GM12801 (cell line): ENCODE data around the gene AGT.

Experiments
- TF ChIP-seq, protein P1 (sequence below): IDR thresholded peaks from one replicate; pipeline ENCODE4 v1.5.1; 2011; ENCODE audit warnings: control low read depth; ENCODE audit not compliant: insufficient read length; ENCODE audit errors: extremely low read depth

The AGT gene

DNA sequence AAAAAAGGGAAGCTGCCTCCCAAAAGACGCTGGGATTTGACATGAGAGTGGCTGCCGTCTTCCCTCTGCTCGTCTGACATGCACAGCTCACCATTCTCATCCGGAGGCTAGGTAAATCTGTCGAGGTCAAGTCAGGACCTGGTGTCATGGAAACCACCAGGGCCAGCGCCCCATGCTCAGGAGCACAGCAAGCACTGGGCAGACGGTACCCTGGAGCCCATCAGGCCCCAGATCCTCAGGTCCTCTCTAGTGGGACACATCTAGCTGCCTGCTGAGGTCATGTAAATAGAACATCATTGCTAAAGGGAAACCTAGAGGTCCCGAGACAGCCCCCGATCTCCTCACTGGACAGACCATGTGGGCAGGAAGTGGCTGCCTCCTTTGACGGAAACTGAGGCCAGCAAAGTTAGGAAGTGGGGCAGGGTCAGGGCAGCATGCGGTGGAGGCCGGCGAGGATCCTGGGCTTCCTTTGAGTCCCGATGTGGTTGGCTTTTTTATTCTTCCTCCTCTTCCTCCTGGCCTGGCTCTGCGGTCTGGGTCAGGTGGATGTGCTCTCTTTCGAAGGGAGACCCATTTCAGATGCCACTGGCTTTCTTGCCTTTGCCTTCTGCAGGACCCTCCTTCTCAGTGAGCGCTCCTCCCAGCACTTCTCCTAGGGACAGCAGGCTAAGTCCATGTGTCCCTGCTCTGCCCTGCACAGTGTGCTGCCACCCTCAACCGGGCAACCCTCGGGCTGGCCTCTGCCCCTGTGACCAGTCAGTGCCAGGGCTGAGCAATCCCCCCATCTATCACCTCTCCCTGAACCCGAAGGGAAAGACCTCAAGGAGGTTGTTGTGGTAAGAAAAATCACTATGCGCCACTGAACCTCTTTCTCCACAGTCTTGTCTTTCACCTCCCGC, 5.9 kb downstream of the AGT start:
- TF ChIP-seq, protein P1, sequence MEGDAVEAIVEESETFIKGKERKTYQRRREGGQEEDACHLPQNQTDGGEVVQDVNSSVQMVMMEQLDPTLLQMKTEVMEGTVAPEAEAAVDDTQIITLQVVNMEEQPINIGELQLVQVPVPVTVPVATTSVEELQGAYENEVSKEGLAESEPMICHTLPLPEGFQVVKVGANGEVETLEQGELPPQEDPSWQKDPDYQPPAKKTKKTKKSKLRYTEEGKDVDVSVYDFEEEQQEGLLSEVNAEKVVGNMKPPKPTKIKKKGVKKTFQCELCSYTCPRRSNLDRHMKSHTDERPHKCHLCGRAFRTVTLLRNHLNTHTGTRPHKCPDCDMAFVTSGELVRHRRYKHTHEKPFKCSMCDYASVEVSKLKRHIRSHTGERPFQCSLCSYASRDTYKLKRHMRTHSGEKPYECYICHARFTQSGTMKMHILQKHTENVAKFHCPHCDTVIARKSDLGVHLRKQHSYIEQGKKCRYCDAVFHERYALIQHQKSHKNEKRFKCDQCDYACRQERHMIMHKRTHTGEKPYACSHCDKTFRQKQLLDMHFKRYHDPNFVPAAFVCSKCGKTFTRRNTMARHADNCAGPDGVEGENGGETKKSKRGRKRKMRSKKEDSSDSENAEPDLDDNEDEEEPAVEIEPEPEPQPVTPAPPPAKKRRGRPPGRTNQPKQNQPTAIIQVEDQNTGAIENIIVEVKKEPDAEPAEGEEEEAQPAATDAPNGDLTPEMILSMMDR, result no peak

DNA sequence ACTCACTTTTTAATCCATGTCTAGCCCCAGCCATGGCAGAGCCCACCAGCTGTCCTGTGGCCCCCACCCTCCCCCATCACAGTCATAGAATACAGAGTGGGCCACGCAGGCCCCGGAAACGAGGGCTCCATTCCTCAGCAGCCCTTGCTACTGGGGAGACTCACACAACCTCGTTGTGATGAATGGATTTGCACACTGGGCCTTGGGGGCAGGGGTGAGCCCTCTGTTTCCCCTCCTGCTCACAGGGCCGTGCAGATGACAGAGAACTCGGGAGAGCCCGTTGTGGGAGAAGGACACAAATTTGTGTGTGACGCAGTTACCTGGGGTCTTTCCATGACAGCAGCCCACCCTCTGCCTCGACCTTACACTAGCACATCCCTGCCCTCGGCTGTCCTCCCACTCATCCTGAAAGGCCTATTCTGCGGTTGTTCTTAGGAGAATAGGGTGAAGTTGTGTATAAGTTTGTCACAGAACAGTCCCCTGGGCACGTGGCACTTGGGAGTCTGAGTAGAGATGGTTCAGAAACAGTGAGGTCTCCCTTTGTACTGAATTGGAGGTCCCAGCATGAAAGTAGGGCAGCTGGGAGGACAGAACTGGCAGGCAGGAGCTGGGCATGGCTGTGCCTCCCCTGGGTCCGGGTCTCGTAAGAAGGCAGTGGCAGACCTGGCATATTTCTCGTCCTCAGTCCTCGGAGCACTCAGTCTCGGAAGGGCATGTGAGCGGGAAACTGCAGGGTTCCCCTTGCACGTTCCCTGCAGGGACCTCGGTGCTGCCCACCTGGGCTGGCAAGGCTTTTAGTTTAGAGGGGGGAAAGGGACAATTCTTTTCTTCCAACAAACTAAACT, 6.8 kb downstream of the AGT start:
- TF ChIP-seq, protein P1, result no peak

DNA sequence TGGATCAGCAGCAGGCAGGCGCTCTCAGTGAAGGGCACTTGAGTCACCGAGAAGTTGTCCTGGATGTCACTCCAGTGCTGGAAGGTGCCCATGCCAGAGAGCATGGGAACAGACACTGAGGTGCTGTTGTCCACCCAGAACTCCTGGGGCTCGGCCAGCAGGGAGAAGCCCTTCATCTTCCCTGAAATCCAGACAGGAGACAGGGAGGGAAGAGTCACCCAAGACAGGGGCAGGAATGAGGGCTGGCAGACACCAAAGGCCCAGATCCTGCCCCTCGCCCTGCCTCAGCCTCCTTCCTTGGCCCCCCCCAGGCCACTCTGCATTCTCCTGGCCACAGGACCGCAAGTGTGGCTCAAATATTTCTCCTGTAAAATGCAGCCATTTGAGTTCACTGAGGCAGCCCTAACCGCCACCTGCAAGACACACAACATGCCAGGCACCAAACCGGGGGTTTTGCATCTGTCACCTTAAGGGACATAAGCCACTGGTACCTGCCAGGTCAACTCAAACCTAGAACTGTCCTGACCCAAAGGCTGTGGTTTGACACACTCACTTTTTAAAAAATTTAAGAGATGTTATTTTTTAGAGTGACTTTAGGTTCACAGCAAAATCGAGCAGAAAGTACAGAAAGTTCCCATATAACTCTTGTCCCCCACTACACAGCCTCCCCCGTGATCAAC, 7.8 kb downstream of the AGT start:
- TF ChIP-seq, protein P1, result no peak

DNA sequence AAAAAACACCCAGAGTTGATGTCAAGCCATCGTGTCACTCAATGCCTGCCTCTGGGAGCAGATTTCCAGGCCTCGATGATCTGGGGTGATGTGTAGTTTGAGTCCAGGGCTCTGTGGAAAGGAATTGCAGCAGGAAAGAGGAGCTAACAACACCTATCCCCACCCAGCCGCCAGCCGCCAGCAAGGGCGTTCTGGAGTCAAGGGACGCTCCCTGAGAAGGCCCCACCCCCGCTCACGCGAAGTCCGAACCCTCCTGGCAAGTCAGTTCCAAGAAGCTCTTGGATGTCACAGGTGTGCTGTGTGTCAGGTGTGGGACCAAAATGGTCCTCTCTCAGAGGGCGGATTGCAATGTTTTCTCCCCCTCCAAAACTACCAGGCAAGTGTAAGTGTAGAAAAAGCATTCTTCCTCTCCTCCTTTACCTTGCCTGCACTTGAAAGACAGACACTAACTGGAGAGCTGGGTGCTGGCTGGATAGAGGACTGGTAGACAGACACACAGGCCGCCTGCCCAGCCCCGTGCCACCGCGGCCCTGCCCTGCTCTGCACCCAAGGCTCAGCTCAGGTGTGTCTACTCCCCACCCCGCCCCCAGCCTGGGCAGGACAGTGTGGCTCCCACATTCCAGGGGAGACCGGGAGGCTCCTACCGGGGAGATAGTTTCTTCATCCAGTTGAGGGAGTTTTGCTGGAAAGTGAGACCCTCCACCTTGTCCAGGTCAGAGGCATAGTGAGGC, 8.5 kb downstream of the AGT start:
- TF ChIP-seq, protein P1, result no peak

DNA sequence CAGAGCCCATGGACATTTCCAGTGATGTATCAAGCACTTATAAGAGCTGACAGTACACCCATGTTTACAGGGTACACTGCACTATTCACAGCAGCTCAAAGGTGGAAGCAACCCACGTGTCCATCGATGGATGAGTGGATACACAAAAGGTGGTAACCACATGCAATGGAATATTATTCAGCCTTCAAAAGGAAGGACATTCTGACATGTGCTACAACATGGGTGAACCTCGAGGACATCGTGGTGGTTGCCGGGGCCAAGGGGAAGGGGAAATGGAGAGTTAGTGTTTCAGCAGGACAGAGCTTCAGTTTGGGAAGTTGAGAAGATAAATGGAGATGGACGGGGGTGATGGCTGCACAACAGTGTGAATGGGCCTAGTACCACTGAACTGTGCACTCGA, 9.1 kb downstream of the AGT start:
- TF ChIP-seq, protein P1, result no peak

DNA sequence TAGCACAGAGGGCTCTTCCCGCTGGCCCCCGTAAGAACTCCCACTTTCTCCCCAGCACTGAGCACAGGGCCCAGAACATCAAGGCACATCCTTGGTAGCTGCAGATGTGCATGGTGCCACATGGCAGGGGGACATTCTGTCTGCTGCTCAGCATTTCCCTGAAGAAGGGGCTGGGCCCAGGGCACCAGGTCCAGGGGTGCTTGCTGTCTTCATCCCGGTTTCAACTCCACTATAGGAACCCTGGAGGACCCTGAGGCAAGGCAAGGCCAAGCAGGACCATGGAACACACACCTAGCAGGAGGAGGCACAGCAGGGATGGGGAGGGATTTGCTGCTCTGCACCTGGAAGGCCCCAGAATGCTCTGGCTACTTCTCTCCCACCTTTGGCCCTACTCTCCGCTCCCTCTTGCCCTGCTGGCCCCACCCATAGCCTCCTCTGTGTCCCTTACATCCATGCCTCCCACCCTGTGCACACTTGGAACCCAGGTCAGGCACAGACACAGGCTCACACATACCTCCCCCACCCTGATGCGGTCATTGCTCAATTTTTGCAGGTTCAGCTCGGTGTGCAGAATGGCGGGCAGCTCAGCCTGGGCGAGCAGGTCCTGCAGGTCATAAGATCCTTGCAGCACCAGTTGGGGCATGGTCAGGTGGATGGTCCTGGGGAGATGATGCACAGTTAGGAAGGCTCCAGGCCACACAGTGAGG, 10.1 kb downstream of the AGT start:
- TF ChIP-seq, protein P1, result no peak
